Measurements from ENCODE around the gene ARHGAP26. TPM values are rescaled to one million over a fixed set of nuclear protein-coding genes. Genes with fewer than 3 reads are reported as not detected.
A peak's percentile ranks its signal among the peaks of the same experiment; 100 is the strongest.

The ARHGAP26 gene
- total RNA-seq, 1 donor from 2014 or later = 18.7 TPM

DNA sequence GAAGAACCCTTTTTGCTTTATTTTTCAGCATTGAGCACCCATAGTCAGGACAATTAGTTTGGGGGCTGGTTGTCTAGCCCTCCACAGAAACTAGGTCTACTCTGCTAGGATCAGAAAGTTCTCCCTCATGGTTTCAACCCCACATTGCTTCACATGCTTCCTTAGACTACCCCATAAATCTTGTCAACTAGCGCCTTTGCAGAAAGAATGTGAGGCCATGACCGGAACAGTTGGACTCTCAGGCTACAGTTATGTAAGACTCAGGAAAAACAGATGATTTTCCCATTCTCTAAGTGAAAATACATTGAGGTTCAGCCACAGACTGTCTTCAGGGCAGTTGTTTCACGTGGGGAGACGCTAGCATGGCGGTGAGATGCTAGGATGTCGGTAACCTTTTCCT is 377.7 kb downstream of the ARHGAP26 start:
- peaks cover 22% of the 10 kb centered on the region for H3K36me3 Mint-ChIP-seq
- H3K9me3 Mint-ChIP-seq = peaks cover 6% of the 10 kb centered on the region
- no peaks in the 10 kb centered on the region for H3K27me3 Mint-ChIP-seq
- TF ChIP-seq, protein P1, sequence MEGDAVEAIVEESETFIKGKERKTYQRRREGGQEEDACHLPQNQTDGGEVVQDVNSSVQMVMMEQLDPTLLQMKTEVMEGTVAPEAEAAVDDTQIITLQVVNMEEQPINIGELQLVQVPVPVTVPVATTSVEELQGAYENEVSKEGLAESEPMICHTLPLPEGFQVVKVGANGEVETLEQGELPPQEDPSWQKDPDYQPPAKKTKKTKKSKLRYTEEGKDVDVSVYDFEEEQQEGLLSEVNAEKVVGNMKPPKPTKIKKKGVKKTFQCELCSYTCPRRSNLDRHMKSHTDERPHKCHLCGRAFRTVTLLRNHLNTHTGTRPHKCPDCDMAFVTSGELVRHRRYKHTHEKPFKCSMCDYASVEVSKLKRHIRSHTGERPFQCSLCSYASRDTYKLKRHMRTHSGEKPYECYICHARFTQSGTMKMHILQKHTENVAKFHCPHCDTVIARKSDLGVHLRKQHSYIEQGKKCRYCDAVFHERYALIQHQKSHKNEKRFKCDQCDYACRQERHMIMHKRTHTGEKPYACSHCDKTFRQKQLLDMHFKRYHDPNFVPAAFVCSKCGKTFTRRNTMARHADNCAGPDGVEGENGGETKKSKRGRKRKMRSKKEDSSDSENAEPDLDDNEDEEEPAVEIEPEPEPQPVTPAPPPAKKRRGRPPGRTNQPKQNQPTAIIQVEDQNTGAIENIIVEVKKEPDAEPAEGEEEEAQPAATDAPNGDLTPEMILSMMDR (conservative IDR thresholded peaks at IDR 0.05) = no peak
- no peak overlapping the region for H3K4me3 Mint-ChIP-seq
- H3K4me1 Mint-ChIP-seq (ENCODE audit: unreplicated experiment) = peaks cover 21% of the 10 kb centered on the region
- no peak overlapping the region for H3K27ac Mint-ChIP-seq
- DNase-seq (ENCODE audit: extremely low spot score, unreplicated experiment) = no peak

DNA sequence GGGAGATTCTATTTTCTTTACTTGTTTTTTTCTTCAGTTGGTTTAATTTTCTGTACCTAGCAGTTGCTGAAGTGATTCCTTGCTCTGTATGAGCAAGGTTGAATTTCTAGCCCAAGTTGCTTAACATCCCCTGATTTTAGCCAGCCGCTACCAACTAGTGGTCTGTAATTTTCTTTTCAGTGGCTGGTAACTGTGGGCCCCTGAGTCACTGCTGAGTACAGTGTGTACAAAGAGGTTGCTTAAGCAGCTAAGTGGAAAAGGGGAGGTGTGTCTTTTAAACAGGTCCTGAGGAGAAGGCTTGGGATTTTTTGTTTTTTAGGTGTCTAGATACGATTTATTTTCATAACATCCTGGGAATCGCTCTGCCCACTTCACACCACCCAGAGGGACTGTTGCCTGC is 378.6 kb downstream of the ARHGAP26 start:
- Mint-ChIP-seq H3K36me3 (peaks cover 22% of the 10 kb centered on the region), H3K4me1 (ENCODE audit: unreplicated experiment) (peaks cover 17% of the 10 kb centered on the region), H3K4me3 (no peak overlapping the region), H3K27me3 (no peaks in the 10 kb centered on the region), H3K27ac (peak overlapping the region; percentile 29), H3K9me3 (peaks cover 6% of the 10 kb centered on the region)
- TF ChIP-seq, protein P1 (conservative IDR thresholded peaks at IDR 0.05) = no peak
- no peak for DNase-seq (ENCODE audit: extremely low spot score, unreplicated experiment)

DNA sequence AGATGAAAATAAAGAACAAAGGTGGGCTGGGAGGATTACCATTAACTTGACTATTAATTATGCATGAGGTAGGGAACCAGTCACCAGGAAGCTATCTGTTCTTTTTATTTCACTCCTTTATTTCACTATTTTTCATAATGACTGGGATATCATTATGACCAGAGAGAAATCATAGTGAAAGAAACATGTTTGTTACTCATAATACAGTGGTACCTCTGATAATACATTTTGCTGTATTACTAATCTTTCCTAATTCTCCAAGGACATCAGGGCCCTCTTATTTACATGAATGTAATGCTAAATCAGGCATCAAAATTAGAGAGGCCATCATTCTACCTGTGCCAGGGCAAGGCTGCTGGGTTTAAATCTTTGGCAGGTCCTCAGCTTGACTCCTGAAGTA is 379.6 kb downstream of the ARHGAP26 start:
- Mint-ChIP-seq H3K4me1 (ENCODE audit: unreplicated experiment) (peaks cover 14% of the 10 kb centered on the region), H3K27ac (no peak overlapping the region), H3K9me3 (peaks cover 6% of the 10 kb centered on the region), H3K36me3 (peaks cover 22% of the 10 kb centered on the region), H3K4me3 (no peak overlapping the region), H3K27me3 (no peaks in the 10 kb centered on the region)
- TF ChIP-seq, protein P1 (conservative IDR thresholded peaks at IDR 0.05) = no peak
- DNase-seq (ENCODE audit: extremely low spot score, unreplicated experiment) = no peak

DNA sequence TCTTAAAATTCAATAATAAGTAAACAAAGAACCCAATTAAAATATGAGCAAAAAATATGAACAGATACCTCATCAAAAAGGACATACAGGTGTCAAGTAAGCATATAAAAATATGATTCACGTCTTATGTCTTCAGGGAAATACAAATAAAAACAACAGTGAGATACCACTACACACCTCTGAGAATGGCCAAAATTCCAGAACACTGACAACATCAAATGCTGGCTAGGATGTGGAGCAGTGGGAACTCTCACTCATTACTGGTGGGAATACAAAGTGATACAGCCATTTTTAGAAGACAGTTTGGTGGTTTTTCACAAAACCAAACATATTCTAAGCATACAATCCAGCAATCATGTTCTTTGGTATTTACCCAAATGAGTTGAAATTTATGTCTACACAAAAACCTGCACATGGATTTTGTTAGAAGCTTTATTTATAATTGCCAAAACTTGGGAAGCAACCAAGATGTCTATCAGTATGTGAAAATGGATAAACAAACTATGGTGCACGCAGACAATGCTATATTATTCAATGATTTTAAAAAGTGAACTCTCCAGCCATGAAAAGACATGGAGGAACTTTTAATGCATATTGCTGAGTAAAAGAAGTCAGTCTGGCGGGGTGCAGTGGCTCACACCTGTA is 381.0 kb downstream of the ARHGAP26 start:
- Mint-ChIP-seq H3K4me1 (ENCODE audit: unreplicated experiment) (peaks cover 20% of the 10 kb centered on the region), H3K4me3 (no peak overlapping the region)
- TF ChIP-seq, protein P1 (conservative IDR thresholded peaks at IDR 0.05) = no peak

DNA sequence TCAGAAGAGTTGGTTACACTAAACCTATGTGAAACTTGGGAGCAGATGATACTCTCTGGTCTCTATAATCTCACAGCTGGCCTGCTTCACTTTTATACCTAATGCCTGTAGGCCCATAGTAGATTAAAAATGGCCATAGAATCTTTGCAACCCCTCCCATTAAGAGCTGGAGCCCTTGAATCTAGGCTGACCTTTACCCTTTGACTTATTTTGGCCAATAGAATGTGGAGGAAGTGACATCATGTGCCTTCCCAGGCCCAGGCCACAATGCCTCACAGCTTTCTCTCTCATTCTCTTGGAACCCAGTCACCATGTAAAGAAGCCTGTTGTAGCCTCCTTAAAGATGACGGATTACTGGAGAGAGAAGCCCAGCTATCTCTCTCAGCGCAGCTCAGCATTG is 382.3 kb downstream of the ARHGAP26 start:
- no peak overlapping the region for H3K4me3 Mint-ChIP-seq
- no peaks in the 10 kb centered on the region for H3K27me3 Mint-ChIP-seq

More for the DNA sequence above, 381.0 kb downstream of the ARHGAP26 start:
- H3K36me3 Mint-ChIP-seq = peaks cover 17% of the 10 kb centered on the region
- H3K27ac Mint-ChIP-seq = no peak overlapping the region
- DNase-seq (ENCODE audit: extremely low spot score, unreplicated experiment) = no peak
- no peaks in the 10 kb centered on the region for H3K27me3 Mint-ChIP-seq
- H3K9me3 Mint-ChIP-seq = peaks cover 6% of the 10 kb centered on the region

More for the DNA sequence above, 382.3 kb downstream of the ARHGAP26 start:
- peaks cover 20% of the 10 kb centered on the region for H3K4me1 Mint-ChIP-seq (ENCODE audit: unreplicated experiment)
- no peak for DNase-seq (ENCODE audit: extremely low spot score, unreplicated experiment)
- H3K27ac Mint-ChIP-seq = no peak overlapping the region
- H3K9me3 Mint-ChIP-seq = peaks cover 11% of the 10 kb centered on the region
- peaks cover 16% of the 10 kb centered on the region for H3K36me3 Mint-ChIP-seq
- TF ChIP-seq, protein P1 (conservative IDR thresholded peaks at IDR 0.05) = no peak

All from type B pancreatic cell (in vitro differentiated cells).